SIG-M5 (cell line): ENCODE results near the gene LEFTY2.
A peak's percentile ranks its signal among the peaks of the same experiment; 100 is the strongest.
"Not testable (repeated sequence)": the region's sequence is repeated elsewhere in the genome, so short reads cannot be mapped to it uniquely, and the experiment has no call there.

Experiments used
- DNase-seq: peaks from one replicate; lab custom pipeline; 2025; lab: John Stamatoyannopoulos, UW

The LEFTY2 gene

GRCh38 chr1:225929462-225929861 is 11.6 kb downstream of the LEFTY2 start:
- DNase-seq, result not testable (repeated sequence)

GRCh38 chr1:225928186-225929175 is 12.5 kb downstream of the LEFTY2 start:
- DNase-seq, result no peak

GRCh38 chr1:225926551-225927113 is 14.4 kb downstream of the LEFTY2 start:
- DNase-seq, result no peak

GRCh38 chr1:225923692-225924555 is 17.1 kb downstream of the LEFTY2 start, which contains the start of gene PYCR2:
PYCR2 (minus strand) TSS chr1:225924250; CDS start chr1:225924110, 140 bp downstream.
- DNase-seq, result peak; percentile 86

- DNase-seq, result no peak
Measured at GRCh38 chr1:225923381-225923691, 17.7 kb downstream of the LEFTY2 start.

GRCh38 chr1:225921734-225922709 is 19.0 kb downstream of the LEFTY2 start:
- no peak for DNase-seq

GRCh38 chr1:225919906-225920305 is 21.1 kb downstream of the LEFTY2 start:
- no peak for DNase-seq

GRCh38 chr1:225918280-225918679 is 22.7 kb downstream of the LEFTY2 start:
- DNase-seq, result no peak

- no peak for DNase-seq
Measured at GRCh38 chr1:225917536-225917935, 23.5 kb downstream of the LEFTY2 start.

GRCh38 chr1:225917101-225917500 is 23.9 kb downstream of the LEFTY2 start:
- no peak for DNase-seq

GRCh38 chr1:225915538-225915991 is 25.5 kb downstream of the LEFTY2 start:
- DNase-seq, result no peak

- no peak for DNase-seq
Measured at GRCh38 chr1:225914947-225915346, 26.1 kb downstream of the LEFTY2 start.

- DNase-seq, result no peak
Measured at GRCh38 chr1:225914391-225914790, 26.6 kb downstream of the LEFTY2 start.

GRCh38 chr1:225911191-225912130 is 29.6 kb downstream of the LEFTY2 start:
- no peak for DNase-seq

- DNase-seq, result no peak
Measured at GRCh38 chr1:225909477-225909876, 31.5 kb downstream of the LEFTY2 start.

GRCh38 chr1:225908773-225909172 is 32.2 kb downstream of the LEFTY2 start:
- no peak for DNase-seq

GRCh38 chr1:225908013-225908640 is 32.9 kb downstream of the LEFTY2 start:
- DNase-seq, result no peak

GRCh38 chr1:225907341-225907740 is 33.7 kb downstream of the LEFTY2 start:
- no peak for DNase-seq

- no peak for DNase-seq
Measured at GRCh38 chr1:225906467-225906866, 34.6 kb downstream of the LEFTY2 start.
